ENCODE measurements around the gene PCP2.
"Not testable (repeated sequence)": the region's sequence is repeated elsewhere in the genome, so short reads cannot be mapped to it uniquely, and the experiment has no call there.

Gene PCP2

DNA sequence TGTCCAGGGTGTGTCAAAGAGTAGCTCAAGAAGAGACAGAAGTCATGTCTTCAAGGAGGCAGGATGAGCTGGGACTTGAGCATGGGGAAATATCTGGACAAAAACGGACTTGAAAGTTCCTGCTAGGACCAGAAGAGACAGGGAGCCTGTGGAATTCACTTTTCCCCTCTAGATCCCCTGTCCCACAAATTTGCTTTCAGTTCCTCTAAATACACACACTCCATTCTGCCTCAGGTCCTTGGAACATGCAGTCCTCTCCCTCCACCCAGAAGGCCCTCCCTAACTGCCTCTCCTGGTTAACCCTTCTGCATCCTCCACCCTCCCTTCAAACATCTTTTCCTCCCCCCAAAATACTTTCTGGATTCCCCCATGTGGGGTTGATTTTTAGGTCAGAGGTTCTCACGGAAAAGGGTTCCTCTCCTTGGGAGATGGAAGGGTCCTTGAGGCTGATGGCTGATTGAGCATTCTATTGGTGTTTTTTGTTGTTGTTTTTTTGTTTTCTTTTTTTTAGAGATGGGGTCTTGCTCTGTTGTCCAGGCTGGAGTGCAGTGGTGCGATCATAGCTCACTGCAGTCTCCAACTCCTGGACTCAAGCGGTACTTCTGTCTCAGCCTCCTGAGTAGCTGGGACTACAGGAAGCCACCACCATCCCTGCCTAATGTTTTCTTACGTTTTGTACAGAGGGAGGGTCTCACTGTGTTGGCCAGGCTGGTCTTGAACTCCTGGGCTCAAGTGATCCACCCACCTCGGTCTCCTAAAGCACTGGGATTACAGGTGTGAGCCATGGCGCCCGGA is 28.4 kb upstream of the PCP2 start:
- no peak for DNase-seq

DNA sequence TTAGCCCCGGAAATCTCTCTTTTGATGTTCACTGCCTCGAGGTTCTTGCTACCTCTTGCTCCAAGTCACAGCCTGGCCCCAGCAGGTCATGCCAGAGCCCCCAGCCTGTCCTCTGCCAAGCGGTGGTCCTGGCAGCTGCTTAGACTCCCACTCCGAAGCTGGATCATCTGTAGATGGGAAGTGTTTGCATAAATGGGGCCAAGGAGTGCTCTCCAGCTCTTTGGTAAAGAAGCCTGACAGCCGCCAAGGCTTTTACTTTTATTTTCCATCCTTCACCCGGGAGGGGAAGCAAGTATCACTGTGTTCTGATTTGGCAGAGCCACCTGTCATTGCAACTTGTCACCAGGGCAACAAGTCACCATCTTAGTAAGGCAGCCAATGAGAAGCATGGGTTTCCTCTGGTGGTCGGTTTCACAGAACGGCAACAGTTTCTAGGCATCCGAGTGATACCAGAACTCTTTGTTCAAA is 24.7 kb upstream of the PCP2 start:
- DNase-seq, result no peak

- no peak for DNase-seq
Observed at GRCh38 chr19:7657131-7657751, 23.7 kb upstream of the PCP2 start.

- DNase-seq, result no peak
Observed at GRCh38 chr19:7655581-7655980, 22.1 kb upstream of the PCP2 start.

DNA sequence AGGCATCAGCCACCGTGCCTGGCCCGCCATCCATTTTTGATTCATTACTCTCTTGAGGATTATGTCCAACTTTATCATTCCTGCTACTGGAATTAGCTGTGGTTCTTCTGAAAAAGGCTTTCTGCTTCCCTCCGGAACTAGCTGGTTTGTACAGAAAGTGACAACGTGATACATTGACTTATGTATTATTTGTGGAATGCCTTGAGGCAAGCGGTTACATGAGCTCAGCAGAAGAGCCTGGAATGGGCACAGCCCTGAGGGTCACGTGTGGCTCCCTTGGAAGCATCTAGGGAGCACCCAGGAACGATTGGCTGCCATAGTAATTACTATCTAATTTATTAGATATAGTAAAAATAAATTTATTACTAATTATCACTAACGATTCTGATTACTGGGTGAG is 20.9 kb upstream of the PCP2 start:
- no peak for DNase-seq

DNA sequence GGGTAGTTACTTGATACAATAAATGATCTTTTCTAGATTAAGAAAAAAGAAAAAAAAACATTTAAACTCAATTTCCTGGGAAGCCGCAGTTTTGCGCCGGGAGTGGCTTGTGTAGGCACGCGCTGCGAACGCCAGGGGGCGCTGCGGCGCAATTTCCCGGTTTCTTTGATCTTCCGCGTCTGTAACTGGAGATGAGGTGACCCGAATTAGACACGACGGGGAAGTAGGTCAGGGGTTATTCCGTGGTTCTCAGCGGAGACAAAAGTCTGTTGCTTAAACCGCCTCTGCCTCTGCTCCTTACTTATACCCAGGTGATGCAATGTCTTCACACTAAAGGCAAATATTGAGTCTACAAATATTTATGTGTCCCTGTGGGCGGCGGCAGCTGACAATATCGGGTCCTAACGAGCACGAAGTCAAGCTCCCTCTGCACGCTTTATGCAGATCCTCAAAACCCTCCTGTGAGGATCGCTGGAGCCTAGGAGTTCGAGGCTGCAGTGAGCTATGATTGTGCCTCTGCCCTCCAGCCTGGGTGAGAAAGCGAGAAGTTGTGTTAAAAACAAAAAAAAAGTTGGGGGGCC is 18.6 kb upstream of the PCP2 start:
- peak; percentile 68 for DNase-seq

DNA sequence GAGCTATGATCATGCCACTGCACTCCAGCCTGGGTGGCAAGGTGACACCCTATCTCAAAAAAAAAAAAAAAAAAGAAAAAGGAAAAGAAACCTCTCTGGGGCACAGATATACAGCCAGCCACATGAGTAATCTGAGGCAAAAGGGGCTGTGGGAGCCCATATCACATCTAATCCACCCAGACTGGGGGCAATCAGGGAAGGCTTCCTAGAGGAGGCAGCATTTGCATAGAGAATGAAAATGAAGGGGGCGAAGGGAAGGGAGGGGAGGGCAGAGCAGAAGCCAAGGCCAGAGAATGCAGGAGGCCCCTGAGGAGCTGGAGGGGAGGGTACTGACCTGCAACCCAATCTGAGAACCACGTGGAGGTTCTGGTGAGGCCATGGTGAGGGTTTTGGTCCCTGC is 16.6 kb upstream of the PCP2 start:
- DNase-seq, result no peak

DNA sequence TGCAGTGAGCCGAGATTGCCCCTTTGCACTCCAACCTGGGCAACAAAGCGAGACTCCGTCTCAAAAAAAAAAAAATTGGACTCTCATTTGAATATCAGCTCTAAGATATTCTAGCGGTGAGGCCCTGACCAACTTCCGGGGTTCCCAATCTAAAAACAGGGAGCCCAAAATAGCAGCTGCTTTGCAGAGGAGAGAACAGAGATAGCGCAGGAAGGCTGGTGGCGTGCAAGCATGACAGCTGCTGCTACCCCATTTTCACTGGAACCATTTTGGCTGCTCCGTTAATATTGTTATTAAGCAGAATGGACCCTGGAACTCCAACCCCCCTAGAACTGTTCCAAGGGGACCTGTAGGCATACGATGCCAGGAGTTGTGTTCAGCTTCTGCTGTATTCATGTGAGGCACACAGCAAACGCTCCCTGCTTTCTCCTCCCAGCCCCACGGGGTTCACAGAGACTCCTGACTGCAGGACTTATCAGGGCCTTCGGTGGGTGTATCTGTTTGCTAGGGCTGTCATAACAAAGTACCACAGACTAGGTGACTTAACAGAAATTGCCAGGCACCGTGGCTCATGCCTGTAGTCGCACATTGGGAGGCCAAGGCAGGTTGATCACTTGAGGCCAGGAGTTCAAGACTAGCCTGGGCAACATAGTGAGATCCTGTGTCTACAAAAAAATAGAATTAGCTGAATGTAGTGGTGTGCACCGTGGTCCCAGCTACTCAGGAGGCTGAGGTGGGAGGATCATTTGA is 14.9 kb upstream of the PCP2 start:
- DNase-seq, result no peak

- no peak for DNase-seq
Observed at GRCh38 chr19:7647156-7647555, 13.6 kb upstream of the PCP2 start.

- DNase-seq, result no peak
Observed at GRCh38 chr19:7646426-7646700, 12.8 kb upstream of the PCP2 start.

GRCh38 chr19:7645656-7646425 is 12.3 kb upstream of the PCP2 start:
- no peak for DNase-seq

DNA sequence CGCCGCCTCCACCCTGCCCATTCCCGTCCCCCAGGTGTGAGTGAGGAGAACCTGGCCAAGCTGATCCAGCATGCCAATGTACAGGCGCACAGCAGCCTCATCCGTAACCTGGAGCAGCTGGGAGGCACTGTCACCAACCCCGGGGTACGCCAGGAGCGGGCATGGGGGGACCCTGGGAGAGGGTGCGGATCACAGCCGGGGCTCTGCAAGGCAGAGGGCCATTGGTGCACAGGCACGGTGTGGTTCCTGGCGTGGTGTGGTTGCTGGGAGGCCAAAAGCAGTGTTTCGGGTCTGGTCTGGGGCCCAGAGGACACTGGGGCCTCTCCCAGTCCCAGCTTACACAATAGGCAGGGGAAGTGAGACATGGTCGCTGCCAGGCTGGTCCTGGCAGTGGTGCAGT is 11.6 kb upstream of the PCP2 start:
- no peak for DNase-seq

- no peak for DNase-seq
Observed at GRCh38 chr19:7644550-7644877, 11.0 kb upstream of the PCP2 start.

GRCh38 chr19:7643629-7644549 is 10.4 kb upstream of the PCP2 start:
- not testable (repeated sequence) for DNase-seq

DNA sequence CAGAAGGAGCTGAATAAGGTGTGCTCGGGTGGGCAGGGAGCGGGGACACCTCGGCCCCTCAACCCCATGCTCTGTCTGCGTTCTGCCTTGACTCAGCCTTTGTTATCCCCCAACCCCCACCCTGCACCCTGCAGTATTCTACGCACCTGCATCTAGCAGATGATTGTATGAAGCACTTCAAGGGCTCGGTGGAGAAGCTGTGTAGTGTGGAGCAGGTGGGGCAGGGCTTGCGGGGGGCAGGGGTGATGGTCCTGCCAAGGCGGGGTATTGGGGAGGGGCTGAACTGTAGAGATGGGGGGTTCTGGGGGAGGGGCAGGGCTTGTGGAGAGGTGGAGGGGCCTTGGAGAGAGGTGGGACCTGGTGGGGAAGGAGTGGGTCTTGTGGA is 9.5 kb upstream of the PCP2 start:
- DNase-seq, result no peak

DNA sequence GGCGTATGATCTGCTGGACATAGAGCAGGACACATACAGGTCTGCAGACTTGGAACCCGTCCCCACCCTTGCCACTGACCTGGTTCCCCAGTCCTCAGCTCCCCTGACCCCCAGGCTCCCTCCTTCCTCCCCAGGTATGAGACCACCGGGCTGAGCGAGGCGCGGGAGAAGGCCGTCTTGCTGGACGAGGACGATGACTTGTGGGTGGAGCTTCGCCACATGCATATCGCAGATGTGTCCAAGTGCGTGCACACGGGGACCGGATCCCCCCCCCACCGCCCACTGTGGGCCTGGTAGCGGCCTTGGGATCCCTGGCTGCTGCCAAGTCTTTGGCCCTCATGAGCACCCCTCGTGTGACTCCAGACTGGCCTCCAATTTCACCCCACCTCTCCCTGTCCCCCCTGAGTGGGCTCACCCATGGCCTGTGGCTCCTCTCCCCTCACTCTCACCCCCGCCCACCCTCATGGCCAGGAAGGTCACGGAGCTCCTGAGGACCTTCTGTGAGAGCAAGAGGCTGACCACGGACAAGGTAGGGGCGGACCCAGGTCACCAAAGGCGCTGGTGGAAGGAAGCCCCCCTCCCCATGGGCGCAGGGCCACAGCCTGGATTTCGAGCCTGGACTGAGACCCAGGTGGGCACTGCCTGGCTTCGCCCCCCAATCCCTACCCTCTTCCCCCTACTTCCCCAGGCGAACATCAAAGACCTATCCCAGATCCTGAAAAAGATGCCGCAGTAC is 8.9 kb upstream of the PCP2 start:
- no peak for DNase-seq

DNA sequence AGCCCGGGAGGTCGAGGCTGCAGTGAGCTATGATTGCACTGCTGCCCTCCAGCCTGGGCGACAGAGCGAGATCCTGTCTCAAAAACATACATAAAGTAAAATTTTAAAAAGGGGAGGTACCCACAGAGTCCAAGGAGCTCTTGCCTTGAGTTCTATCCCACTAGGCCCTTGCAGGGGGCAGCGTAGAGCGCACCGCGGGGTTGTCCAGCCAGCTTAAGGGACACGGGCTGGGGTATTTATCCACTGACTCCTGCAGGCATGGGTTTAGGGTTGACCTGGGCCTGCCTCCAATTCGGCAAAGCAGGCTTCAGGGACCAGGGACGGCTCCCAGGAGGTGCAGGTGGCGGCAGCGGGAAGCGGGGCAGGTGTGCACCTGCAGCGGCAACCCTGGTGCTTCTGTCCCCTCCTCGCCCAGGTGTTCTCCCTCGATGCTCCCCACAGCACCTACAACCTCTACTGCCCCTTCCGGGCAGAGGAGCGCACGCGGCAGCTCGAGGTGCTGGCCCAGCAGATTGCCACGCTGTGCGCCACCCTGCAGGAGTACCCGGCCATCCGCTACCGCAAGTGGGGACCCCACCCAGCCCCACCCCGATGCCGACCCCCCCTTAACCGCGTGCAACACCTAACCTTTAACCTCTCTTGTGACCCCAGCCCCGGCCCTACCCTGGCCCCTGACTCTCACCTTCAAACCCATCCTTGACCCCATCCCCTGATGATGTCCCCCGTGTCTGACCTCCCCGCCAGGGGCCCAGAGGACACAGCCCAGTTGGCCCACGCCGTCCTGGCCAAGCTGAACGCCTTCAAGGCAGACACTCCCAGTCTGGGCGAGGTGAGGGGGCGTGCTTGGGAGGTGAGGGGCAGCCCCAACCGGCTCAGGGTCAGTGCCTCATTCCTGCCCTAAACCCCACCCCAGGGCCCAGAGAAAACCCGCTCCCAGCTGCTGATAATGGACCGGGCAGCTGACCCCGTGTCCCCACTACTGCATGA is 8.1 kb upstream of the PCP2 start:
- DNase-seq, result no peak

- DNase-seq, result no peak
Observed at GRCh38 chr19:7640803-7641202, 7.3 kb upstream of the PCP2 start.

GRCh38 chr19:7639863-7640348 is 6.4 kb upstream of the PCP2 start:
- DNase-seq, result no peak

Measured in fibroblast of skin of scalp (primary cell).